CD4-positive, alpha-beta T cell treated with Interleukin-6 at 100 ng/mL for 8 hours (primary cell): ENCODE measurements around the gene CALD1.

ENCODE experiments used
- DNase-seq: peaks from one replicate; pipeline ENCODE4 v3.0.0-alpha.2; 2020; ENCODE audit warnings: mixed read lengths, low spot score

The CALD1 gene

DNA sequence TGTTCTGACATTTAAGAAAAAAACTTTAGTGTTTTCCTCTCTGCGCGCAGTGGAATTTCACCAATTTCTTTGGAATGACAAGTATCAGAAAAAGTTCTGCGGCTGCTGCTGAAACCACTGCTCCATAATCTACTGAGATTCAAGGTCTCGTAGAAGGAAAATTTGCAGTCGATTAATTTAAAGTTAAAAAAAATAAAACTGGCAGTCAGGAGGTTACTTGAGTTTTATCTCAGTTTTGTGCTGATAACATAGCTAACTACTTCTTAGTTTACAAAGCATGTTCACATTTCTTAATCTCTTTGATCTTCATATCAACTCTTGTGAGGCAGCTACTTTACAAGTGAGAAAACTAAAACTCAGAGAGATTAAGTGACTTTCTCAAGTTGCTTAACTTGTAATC, 18.2 kb upstream of the CALD1 start:
- no peak for DNase-seq

DNA sequence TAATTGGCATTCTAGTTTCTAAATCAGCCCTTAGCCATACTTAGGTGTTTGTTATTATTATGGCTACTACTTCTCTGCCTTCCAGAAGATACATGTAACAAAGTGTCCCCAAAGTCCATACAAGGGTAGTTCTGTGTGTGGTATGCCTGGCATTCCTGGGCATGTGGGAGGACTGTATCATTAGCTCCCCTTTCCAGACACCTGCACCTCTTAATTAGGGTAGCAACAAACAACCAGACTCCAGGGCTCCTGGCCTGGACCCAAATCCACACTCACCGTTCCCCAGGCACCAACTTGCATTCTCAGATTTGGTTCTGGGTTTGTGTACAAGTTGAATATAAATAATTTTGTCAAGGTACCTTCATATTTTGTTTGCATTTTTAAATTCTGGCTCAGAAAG, 15.5 kb upstream of the CALD1 start:
- DNase-seq: no peak

DNA sequence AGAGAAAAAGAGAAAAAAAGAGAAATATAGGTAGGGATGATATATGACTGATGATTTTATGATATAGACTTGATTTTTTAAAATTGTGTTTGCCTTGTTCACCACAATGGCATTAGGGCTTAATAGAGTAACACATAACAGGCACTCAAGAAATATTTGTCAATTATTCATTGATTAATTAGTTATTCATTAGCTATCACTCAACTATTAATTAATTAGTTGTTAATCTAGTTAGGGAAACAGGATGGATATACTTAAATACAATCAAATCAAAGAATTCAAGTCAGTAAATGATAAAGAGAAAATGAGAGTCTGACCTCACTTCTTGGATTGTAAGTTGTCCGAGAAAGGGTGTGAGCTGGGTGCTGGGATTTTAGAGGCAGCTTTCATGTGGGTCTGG, 15.1 kb upstream of the CALD1 start:
- DNase-seq: no peak

GRCh38 chr7:134766779-134767519, 12.5 kb upstream of the CALD1 start:
- no peak for DNase-seq

DNA sequence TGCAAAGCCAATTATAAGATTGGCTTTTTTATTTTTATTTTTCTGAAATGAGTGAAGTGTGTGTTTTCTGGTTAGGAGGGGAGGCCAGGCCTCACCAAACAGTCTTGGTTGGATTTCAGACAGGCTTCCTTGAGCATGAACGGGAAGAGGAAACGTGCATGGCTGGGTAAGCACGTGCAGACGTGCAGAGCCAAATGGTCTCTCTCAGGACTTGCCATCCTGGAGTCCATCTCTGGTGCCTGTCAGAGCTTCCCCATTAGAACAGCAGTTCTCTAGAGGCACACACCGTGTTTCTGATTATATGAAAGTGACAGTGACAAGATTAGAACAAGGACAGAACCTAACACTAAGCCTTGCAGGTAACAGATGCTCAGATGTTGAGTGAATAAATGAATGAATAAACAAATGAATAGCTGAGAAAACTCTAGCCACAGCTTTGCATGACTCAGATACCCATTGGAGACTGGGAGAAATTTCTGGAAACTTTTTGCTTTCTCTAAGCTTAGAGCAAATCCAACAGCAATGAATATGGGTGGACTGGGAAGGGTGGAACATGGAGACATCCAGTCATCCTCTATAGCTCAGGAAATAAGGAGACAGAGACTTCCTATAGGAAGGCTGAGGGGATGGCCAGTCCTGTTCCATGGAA, 11.8 kb upstream of the CALD1 start:
- DNase-seq: no peak

GRCh38 chr7:134768243-134768642, 11.2 kb upstream of the CALD1 start:
- no peak for DNase-seq

- DNase-seq: no peak
Measured at GRCh38 chr7:134770676-134771075, 8.8 kb upstream of the CALD1 start.

- DNase-seq: no peak
Measured at GRCh38 chr7:134771111-134771510, 8.3 kb upstream of the CALD1 start.

DNA sequence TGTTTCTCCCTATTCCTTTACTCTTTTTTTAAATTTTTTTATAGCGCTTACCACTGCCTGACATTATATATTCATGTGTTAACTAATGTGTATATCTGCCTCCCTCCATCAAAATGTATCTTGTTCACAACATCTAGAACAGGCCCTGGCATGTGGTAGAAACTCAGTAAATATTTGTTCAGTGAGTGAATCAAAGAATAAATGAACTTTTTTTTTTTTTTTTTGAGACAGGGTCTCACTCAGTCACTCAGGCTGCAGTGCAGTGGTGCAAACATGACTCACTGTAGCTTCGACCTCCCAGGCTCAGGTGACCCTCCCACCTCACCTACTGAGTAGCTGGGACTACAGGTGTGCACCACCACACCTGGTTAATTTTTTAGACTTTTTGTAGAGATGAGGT, 7.5 kb upstream of the CALD1 start:
- no peak for DNase-seq

- DNase-seq: no peak
Measured at GRCh38 chr7:134772401-134772800, 7.0 kb upstream of the CALD1 start.

- no peak for DNase-seq
Measured at GRCh38 chr7:134773164-134773563, 6.3 kb upstream of the CALD1 start.

DNA sequence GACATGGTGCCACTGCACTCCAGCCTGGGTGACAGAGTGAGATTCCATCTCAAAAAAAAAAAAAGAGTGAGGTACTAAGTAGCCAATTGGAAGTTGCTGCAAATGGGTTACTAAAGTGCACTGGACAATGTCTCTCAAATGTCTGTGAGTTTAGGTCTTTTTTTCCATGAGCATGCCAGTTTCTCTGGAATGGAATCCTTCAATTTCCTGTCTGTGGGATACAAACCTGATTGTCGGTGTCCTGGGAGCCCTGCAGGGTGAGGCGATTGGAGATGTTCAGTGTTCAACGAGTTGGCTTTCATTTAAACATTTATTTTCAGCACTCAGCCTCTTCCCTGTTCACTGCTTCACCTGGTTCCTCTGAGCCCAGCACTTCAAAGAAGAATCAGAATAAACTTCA, 5.3 kb upstream of the CALD1 start:
- DNase-seq: no peak

GRCh38 chr7:134777470-134777869, 2.0 kb upstream of the CALD1 start:
- DNase-seq: no peak

DNA sequence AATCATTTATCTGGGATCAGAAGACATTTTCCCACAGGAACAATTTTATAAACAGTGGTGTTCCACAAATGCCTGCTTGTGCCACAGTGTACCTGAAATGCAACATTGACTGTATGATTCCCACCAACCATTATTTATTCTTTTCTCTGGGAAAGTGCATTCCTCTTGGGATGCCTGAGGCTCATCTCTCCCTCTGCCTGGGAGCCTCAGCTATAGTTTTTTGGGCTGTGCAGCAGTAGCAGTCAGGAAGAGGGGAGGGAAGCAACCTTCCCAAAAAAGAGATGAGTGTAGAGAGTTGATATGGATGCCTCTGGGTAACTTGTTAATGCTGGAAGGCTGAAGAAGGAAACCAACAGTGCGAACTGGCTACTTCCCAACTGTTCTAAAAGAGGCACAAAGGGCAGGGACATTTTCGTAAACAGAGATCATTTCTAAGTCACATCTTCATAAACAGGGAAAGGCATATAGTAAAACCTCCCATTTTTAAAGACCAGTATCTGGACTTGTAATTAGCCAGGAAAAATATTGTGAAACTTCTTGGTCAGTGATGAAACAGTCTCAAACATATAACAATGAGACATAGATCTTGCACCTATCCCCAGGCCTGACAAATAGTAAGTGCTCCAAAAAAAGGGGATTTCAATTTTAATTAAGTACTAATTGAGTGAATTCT, 1.4 kb upstream of the CALD1 start:
- DNase-seq: no peak

- DNase-seq: no peak
Measured at GRCh38 chr7:134779741-134780065, 269 bp downstream of the CALD1 start.

GRCh38 chr7:134780166-134780828, 863 bp downstream of the CALD1 start:
- DNase-seq: no peak

GRCh38 chr7:134781171-134781570, 1.7 kb downstream of the CALD1 start:
- DNase-seq: no peak

GRCh38 chr7:134782121-134782623, 2.7 kb downstream of the CALD1 start:
- DNase-seq: no peak

DNA sequence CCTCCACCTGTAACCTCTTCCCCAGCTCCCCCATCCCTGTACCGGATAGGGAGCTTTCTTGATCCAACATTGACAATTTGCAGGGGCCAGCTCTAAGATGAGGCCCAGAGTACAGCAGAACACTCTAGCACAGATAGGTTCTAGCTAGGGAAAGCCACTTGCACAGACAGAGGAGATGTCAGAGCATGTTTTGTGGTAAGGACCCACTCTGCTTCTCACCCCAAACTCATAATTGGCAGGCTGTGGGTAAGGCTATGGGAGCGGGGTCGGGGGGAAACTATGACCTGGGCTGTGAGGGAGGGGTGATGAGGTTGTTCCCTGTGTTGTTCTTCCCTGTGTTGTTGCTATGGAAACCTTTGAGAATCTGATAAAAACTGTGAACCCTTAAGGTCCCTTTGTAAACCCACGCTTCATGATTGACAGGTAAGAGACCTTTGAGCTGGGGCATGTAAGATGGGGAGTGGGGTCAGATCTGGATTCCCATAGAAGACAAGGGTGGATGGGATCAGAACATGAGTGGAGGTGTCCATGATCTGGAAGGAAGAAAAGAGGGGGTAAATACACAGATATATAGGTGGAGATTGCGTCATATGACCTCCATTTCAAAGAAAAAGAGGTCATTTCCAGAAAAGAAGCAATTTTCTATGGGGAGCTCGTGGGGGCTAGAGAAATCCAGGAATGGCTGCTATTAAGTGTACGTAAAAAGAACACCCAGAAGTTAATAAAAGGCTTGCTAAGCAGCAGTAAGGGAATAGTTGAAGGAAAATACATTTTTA, 4.0 kb downstream of the CALD1 start:
- no peak for DNase-seq

DNA sequence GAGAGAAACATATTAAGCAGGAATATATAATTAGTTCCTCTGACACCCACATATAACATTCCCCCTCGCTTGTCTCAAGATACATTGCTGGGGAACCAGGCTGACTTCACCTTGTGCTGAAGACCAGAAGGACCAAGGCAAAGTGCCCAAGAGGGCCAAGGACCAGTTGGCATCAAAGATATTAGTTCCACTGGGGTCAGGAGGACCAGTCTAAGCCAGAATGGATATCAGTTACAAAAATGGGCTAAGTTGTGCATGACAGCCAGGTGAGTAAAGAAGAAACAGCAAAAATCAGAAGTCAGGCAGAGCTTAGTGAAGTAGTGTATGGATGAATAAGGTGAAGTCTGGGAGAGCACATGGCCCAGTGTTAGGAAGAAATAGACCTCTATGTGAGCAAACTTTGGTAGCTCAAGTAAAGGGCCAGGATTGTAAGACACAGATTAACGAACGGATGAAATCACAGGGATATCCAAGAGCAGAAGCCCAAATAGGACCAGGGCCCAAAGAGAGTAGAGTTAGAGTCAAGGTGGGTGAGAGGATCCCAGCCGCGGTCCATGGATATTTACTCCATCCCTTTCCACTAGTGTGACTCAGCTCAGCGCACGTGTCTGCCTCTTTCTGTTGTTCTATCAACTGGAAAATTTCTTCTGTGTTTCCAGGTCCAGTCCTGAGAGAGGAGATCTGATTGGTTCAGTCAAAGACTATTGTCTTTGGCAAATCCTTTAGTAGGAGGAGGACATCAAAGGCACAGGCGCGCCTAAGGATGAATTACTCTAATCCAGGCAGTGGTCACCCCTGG, 5.0 kb downstream of the CALD1 start:
- DNase-seq: no peak

- DNase-seq: no peak
Measured at GRCh38 chr7:134785842-134786241, 6.4 kb downstream of the CALD1 start.
